ENCODE results near the gene AP2A1. TPM values are rescaled to one million over a fixed set of nuclear protein-coding genes. Genes with fewer than 3 reads are reported as not detected.

AP2A1 gene
- total RNA-seq, 4 donors from 2014 or later: 48.4 to 77.6 (median 66.9) TPM

DNA sequence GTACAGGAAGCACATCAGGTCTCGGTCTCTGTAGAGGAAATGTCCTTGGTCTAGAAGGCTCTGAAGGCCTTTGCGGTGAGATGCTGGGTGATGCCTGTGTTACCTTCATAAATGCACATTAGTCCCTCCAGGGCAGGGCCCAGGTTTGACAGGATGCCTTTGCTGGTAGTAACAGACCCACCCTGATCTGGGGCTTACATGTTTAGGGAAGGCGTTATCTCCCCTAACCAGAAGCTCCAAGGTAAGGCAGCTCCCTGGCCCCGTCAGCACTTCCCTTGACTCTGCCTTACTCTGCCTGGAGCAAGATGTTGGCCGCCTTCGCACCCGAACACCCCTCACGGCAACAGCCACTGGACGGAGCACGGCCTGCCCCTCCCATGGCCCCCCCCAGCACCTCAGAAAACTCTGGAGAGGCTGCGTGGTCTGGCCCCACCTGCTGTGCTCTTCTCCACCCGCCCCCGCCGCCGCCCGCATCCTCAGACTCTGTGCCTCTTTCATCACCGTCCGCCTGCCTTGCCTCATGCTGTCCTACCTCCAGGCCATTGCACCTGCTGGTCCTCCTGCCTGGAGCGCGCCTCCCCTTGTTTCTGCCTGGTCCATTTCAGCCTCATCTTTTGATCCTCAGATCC is 9.1 kb downstream of the AP2A1 start:
- Histone ChIP-seq H3K27me3 (no peaks in the 10 kb centered on the region), H3K4me3 (replicated peaks in 1 of 3) (no peak overlapping the region), H3K27ac (no peak overlapping the region), H3K36me3 (no peaks in the 10 kb centered on the region), H3K9me3 (no peaks in the 10 kb centered on the region), H3K4me1 (no peaks in the 10 kb centered on the region)
- no peak for DNase-seq
- WGBS, 2 donors: 96% methylated on average over 17 to 20 of the region's 20 CpGs
- TF ChIP-seq POLR2A (IDR thresholded peaks at IDR 0.05) (no peak), CTCF (IDR thresholded peaks at IDR 0.05) (no peak)
- intact Hi-C loops (cut with DNase I): no loop called here

DNA sequence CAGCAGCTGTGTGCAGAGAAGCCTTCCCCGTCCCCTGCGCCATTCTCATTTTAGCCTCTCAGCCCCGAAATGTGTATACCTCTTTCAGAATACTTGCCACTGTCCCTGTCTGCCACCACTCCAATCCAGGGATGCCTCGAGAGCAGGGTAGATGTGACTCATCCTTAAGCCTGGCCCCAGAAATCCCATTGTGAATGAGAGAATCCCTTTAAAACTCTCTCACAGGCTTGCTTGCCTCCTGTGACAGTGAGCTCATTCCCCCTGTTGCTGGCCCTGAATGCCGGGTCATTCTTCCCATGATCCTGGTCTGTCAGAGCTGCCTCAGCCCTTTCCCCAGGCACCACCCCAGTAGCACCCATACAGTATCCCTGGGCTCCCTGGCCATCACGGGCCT is 9.6 kb downstream of the AP2A1 start:
- no peak for TF ChIP-seq CTCF (IDR thresholded peaks at IDR 0.05)
- TF ChIP-seq POLR2A (IDR thresholded peaks at IDR 0.05): no peak
- Histone ChIP-seq H3K4me3 (replicated peaks in 1 of 3) (no peak overlapping the region), H3K36me3 (no peaks in the 10 kb centered on the region), H3K27ac (no peak overlapping the region), H3K27me3 (no peaks in the 10 kb centered on the region), H3K9me3 (no peaks in the 10 kb centered on the region), H3K4me1 (no peaks in the 10 kb centered on the region)
- WGBS, 2 donors: 93 to 96% methylated on average over 6 of the region's 6 CpGs
- no peak for DNase-seq
- intact Hi-C loops (cut with DNase I): no loop called here

DNA sequence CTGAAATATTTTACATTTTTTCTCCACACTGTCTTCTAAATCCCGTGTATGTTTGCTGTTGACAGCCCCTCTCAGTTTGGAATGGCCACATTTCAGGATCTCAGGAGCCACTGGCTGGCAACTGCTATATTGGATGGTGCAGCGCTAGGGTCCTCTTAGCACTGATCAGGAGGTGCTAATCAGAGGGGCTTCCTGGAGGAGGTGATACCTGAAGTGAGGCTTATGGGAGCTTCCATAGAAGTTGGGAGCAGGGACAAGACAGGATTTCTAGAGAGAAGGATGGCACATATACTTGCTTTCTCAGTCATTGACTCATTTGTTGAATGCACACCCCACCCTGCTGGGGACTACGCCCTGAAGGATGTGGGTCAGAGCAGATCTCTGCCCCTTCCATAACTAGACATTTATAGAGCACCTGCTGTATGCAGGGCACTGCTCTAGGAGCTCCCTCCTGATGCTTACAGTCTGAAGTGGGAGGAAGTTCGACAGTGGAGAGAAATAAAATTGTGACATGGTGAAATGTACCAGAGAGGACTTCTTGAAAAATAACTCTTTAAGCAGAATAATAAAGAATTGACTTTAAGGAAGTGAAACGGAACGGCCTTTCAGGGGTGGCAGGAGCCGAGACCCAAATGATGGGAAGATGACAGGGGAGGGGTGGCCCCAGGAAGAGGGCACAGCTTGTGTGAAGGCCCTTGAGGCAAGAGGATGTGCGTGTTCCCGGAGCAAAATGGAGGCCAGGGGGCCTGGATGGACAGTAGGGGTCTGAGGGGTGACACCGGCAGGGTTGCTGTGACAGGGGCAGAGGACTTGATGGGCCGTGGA is 13.1 kb downstream of the AP2A1 start:
- Histone ChIP-seq H3K36me3 (peaks cover 11 to 17% of the 10 kb centered on the region in 2 donors), H3K27me3 (no peaks in the 10 kb centered on the region)
- TF ChIP-seq CTCF (IDR thresholded peaks at IDR 0.05) (no peak), POLR2A (IDR thresholded peaks at IDR 0.05) (no peak)

GRCh38 chr19:49780861-49781260 is 14.1 kb downstream of the AP2A1 start:
- DNase-seq: no peak
- no peaks in the 10 kb centered on the region for H3K27me3 ChIP-seq
- peaks cover 11 to 17% of the 10 kb centered on the region in 2 donors for H3K36me3 ChIP-seq
- H3K9me3 ChIP-seq: no peaks in the 10 kb centered on the region
- H3K4me3 ChIP-seq (replicated peaks in 1 of 3): no peak overlapping the region
- TF ChIP-seq POLR2A (IDR thresholded peaks at IDR 0.05): no peak
- no peak for TF ChIP-seq CTCF (IDR thresholded peaks at IDR 0.05)
- intact Hi-C loops (cut with DNase I): no loop called here
- no peak overlapping the region for H3K27ac ChIP-seq
- H3K4me1 ChIP-seq: no peaks in the 10 kb centered on the region
- 86% methylated on average over 8 of the region's 8 CpGs for WGBS, 2 donors

More for the DNA sequence above, 13.1 kb downstream of the AP2A1 start:
- 84 to 90% methylated on average over 11 of the region's 11 CpGs for WGBS, 2 donors
- H3K27ac ChIP-seq: no peak overlapping the region
- no peak overlapping the region for H3K4me3 ChIP-seq (replicated peaks in 1 of 3)
- no peak for DNase-seq
- intact Hi-C loops (cut with DNase I): no loop called here
- no peaks in the 10 kb centered on the region for H3K9me3 ChIP-seq
- H3K4me1 ChIP-seq: no peaks in the 10 kb centered on the region

- H3K27ac ChIP-seq: no peak overlapping the region
- WGBS, 2 donors: 93 to 100% methylated on average over 4 to 7 of the region's 7 CpGs
- H3K36me3 ChIP-seq: peaks cover 11 to 17% of the 10 kb centered on the region in 2 donors
- no peak for DNase-seq
- H3K4me1 ChIP-seq: no peaks in the 10 kb centered on the region
- no peak overlapping the region for H3K4me3 ChIP-seq (replicated peaks in 1 of 3)
- TF ChIP-seq POLR2A (IDR thresholded peaks at IDR 0.05) (no peak), CTCF (IDR thresholded peaks at IDR 0.05) (no peak)
- intact Hi-C loops (cut with DNase I): no loop called here
- H3K9me3 ChIP-seq: no peaks in the 10 kb centered on the region
- H3K27me3 ChIP-seq: no peaks in the 10 kb centered on the region
Measured at GRCh38 chr19:49781394-49781793, 14.6 kb downstream of the AP2A1 start.

Data from thyroid gland (tissue), 4 donors.